NCI-H2171 treated with DMSO at 0.1 percent for 48 hours (cell line): Measurements from ENCODE around the gene GALNT14.

Source experiments
- DNase-seq: peaks from one replicate; lab custom pipeline; 2025; lab: John Stamatoyannopoulos, UW

GALNT14 gene

GRCh38 chr2:31011587-31011986 lies 126.7 kb downstream of the GALNT14 start:
- no peak for DNase-seq

GRCh38 chr2:31008561-31009114 lies 129.6 kb downstream of the GALNT14 start:
- no peak for DNase-seq

- DNase-seq = no peak
Measured at GRCh38 chr2:31004257-31004656, 134.0 kb downstream of the GALNT14 start.

DNA sequence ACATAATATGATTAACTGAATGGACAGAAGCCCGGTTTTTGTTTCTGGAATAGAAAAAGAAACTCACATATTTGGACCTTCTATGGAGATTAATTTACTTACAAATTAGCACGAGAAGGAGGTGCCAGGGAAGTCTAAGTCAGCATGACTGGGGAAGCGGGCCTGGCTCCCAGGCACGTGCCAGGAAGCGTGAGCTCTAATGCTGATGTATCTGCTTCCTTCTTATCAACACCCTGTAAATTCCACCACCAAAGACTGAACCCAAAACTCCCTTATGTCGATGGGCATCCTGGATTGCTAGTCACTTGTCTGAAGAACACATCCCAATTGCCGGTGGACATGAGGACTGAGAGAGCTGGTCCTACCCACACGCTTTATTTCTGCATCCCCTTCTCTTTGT lies 134.5 kb downstream of the GALNT14 start:
- no peak for DNase-seq

- no peak for DNase-seq
Measured at GRCh38 chr2:31002537-31003150, 135.6 kb downstream of the GALNT14 start.

DNA sequence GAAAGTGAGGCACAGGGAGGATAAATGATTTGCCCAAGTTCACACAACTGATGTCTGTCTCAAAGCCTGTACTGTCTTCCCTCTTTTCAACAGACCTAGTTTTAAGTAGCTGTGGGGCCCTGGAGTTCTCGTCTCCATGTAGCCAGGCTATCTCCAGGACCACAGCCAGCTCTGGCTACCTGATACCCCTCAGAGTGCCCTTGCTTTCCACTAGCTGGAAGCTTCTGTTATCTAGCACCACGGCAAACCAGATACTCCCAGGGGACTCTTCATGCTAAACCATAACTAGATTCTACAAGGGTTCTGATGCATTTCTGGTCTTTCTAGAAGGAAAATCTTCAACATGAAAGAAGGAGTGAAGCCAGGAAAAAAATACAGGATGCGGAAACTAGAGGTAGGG lies 137.3 kb downstream of the GALNT14 start:
- no peak for DNase-seq

DNA sequence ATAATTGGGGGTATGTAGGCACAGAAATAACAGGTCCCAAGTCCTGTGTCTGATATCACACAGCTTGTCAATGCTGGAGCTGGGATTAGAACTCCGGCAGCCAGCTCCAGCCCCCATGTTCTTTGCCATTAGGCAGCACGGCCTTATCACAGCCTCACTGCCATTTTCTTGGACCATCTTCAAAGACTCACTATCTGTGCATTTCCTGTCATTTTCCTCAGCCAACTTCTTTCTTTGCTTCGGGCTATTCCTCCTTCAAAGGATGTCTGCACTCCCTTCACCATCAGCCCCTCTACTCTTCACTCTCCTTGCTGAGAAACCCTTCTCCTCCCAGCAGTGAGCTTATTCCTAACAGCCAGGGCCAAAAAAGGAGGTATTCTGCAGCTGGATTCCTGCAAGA lies 139.6 kb downstream of the GALNT14 start:
- DNase-seq = no peak

GRCh38 chr2:30997979-30998378 lies 140.3 kb downstream of the GALNT14 start:
- DNase-seq = no peak

DNA sequence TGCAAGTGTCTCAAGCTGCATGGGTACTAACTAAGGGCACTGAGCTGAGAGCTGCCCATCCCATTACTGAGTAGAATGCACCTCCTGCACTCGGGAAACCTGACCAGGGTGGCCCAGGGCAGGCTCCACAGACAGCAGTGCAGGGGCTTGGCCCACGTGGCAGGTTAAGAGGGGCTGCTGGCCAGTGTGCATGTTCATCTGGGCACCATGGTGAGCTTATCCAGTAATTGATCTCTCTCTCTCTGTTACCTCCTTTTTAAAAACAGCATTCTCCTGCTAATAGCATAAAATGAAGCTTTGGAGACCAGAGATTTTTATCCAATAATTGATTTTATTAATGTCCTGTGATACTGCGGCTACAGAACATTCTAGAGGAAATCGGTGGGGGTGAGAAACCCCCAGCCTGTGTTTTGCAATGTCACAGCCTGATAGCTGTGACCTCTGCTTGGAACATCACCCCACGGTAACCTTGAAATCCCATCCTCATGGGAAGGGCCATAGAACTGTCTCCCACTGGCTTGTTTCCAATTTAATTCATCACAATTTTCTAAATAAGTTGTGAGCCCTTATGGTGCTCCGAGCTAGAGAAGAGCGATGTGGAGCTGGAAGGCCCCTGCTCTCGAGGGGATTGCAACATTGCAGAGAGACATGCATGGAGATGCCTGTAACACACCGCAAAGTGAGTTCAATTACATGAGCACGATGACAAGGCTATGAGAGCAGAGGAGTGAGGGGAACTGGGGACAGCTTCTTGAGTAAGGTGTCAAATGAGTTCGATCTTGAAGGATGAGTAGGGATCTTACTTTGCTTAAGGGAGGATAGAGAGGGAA lies 143.8 kb downstream of the GALNT14 start:
- DNase-seq = no peak

DNA sequence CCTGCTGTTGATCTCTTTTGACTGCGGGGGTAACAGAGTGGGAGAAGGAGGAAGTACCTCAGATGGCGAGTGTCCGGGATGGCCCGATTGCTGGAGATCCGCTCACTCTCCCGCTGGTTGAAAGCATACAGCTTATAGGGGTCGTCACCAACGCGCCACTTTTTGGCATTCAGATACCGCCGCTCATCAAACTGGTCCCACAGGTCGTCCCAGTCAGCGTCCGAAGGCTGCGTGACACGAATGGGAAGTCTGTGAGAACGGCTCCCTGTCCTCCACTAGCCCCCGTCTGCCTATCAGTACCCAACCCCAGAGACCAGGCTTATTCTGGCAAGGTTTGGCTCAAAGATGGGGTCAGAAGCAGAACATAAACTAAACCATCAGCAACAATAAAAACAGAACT lies 145.5 kb downstream of the GALNT14 start:
- no peak for DNase-seq

DNA sequence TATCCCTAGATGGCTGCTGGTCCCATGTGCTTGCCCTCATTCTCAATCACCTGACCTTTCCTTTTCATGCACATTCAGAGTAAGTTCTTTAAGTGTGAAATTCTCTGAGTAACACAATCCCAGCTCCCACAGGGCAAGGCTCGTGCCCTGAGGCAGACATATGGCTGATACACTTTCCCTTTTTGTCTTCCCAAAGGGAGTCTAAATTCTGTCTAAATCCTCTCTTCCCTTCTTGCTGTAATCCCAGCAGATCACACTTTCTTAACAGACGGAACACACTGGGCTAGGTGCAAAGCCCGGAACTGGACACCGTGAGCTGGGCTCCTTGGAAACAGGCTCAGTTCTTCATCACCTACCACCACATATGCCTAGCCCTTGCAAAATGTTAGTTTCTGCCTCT lies 147.6 kb downstream of the GALNT14 start:
- DNase-seq = no peak

- DNase-seq = no peak
Measured at GRCh38 chr2:30990176-30990575, 148.1 kb downstream of the GALNT14 start.

GRCh38 chr2:30989746-30990145 lies 148.5 kb downstream of the GALNT14 start:
- DNase-seq = no peak

DNA sequence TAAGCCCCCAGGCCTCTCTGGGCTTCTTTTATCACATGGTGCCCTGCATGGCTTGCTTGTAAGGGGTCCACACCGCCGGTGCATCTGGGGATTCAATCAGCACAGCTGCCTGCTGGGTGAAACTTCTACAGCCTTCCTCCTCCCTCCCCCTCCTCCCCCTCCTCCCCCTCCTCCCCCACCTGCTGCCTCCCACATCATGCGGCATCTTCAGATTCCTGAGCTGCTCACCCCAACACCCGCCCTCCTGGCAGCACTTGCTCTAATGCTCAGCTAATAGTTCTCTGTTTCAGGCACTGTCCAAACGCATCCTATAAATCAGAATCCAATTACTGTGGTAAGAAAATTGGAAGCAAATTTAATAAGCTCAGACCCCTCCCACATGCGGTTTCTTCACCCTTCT lies 150.7 kb downstream of the GALNT14 start:
- no peak for DNase-seq

DNA sequence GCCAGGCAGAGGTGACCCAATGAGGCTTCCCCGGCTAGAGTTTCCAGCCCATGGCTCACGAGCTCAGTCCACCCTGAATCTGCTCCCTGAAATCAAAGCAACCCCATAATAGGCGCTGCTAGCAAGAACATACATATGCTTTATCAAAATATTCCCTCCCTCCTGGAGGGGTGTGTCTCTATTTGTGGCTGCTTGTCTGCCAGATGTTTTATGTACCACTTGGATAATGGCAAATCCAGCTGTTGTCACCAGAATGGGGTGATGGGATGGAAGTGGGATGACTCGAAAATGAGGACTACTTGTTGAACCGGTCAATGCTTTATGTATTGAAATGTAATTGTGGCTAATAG lies 152.0 kb downstream of the GALNT14 start:
- no peak for DNase-seq

- no peak for DNase-seq
Measured at GRCh38 chr2:30985493-30986230, 152.6 kb downstream of the GALNT14 start.

GRCh38 chr2:30984148-30984547 lies 154.1 kb downstream of the GALNT14 start:
- DNase-seq = no peak

GRCh38 chr2:30981510-30981909 lies 156.7 kb downstream of the GALNT14 start:
- no peak for DNase-seq

DNA sequence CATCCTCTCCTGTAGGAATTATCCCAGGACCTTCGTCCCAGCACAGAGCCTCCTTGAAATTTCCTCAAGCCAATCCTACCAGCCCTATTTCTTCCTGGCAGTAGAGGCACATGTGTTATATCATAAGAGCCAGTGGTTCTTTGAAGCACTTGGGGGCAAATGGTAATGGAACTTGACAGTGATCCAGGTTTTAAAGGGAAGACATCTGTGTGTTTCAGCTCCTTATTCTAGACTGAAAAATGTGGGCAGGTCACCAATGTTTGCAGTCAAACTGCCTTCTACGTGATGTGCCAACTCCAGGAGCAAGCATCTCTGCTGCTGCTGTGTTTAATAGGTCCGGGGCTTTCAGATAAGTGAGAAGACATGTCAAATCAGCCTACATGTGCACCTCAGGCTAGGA lies 157.1 kb downstream of the GALNT14 start:
- no peak for DNase-seq

- DNase-seq = no peak
Measured at GRCh38 chr2:30979822-30980245, 158.4 kb downstream of the GALNT14 start.

- DNase-seq = no peak
Measured at GRCh38 chr2:30978854-30979253, 159.4 kb downstream of the GALNT14 start.

DNA sequence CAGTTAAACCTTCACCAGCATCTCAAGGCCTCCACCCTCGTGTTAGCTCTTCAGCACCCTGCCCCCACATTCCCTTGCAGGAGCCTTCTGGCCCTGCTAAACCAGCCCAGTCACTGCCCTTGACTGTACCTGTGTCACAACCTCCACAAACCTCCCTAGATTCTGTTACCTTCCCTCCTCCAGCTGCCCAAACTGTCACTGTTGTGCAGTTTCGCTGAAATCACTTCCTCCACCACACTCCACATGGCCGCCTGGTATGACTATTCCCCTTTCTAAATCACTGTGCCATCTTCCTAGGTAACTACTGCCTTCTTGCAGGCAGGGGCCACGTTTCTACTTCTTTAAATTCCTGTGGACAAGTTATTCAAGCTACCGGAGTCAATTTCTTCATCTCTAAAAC lies 160.2 kb downstream of the GALNT14 start:
- DNase-seq = no peak

GRCh38 chr2:30975156-30975555 lies 163.1 kb downstream of the GALNT14 start:
- no peak for DNase-seq
